ENCODE results near the gene CTIF. TPM values are rescaled to one million over a fixed set of nuclear protein-coding genes. Genes with fewer than 3 reads are reported as not detected.

The CTIF gene
- total RNA-seq, 1 donor from 2014 or later, result 15.0 TPM

GRCh38 chr18:48597110-48597509 lies 58.3 kb downstream of the CTIF start:
- no peak overlapping the region for H3K4me3 ChIP-seq (ENCODE audit: low read depth, low read length)
- peak; percentile 89 for DNase-seq (ENCODE audit: low read depth)
- no peaks in the 10 kb centered on the region for H3K27me3 ChIP-seq (ENCODE audit: control insufficient read depth, insufficient read depth, low read length)
- peaks cover 5% of the 10 kb centered on the region for H3K36me3 ChIP-seq (ENCODE audit: control insufficient read depth, insufficient read depth, low read length)
- TF ChIP-seq CTCF (IDR thresholded peaks at IDR 0.05; ENCODE audit: insufficient read depth, low read length, severe bottlenecking), result no peak
- FAIRE-seq, result no peak

- DNase-seq (ENCODE audit: low read depth) (no peak), FAIRE-seq (no peak)
- Histone ChIP-seq H3K27me3 (ENCODE audit: control insufficient read depth, insufficient read depth, low read length) (no peaks in the 10 kb centered on the region), H3K4me3 (ENCODE audit: low read depth, low read length) (no peak overlapping the region), H3K36me3 (ENCODE audit: control insufficient read depth, insufficient read depth, low read length) (peaks cover 3% of the 10 kb centered on the region)
- no peak for TF ChIP-seq CTCF (IDR thresholded peaks at IDR 0.05; ENCODE audit: insufficient read depth, low read length, severe bottlenecking)
These were observed 58.8 kb downstream of the CTIF start for GRCh38 chr18:48597671-48598070.

- Histone ChIP-seq H3K36me3 (ENCODE audit: control insufficient read depth, insufficient read depth, low read length) (peaks cover under 1% of the 10 kb centered on the region), H3K4me3 (ENCODE audit: low read depth, low read length) (no peak overlapping the region), H3K27me3 (ENCODE audit: control insufficient read depth, insufficient read depth, low read length) (no peaks in the 10 kb centered on the region)
- DNase-seq (ENCODE audit: low read depth) (no peak), FAIRE-seq (no peak)
- TF ChIP-seq CTCF (IDR thresholded peaks at IDR 0.05; ENCODE audit: insufficient read depth, low read length, severe bottlenecking), result no peak
These were observed 60.6 kb downstream of the CTIF start for GRCh38 chr18:48599391-48599790.

- DNase-seq (ENCODE audit: low read depth), result no peak
- Histone ChIP-seq H3K4me3 (ENCODE audit: low read depth, low read length) (no peak overlapping the region), H3K36me3 (ENCODE audit: control insufficient read depth, insufficient read depth, low read length) (no peaks in the 10 kb centered on the region), H3K27me3 (ENCODE audit: control insufficient read depth, insufficient read depth, low read length) (no peaks in the 10 kb centered on the region)
- no peak for FAIRE-seq
- TF ChIP-seq CTCF (IDR thresholded peaks at IDR 0.05; ENCODE audit: insufficient read depth, low read length, severe bottlenecking), result no peak
These were observed 61.2 kb downstream of the CTIF start for GRCh38 chr18:48600046-48600445.

- DNase-seq (ENCODE audit: low read depth) (no peak), FAIRE-seq (peak; percentile 60)
These were observed 61.7 kb downstream of the CTIF start for GRCh38 chr18:48600456-48601090.

More at GRCh38 chr18:48600456-48601090, 61.7 kb downstream of the CTIF start:
- no peak for TF ChIP-seq CTCF (IDR thresholded peaks at IDR 0.05; ENCODE audit: insufficient read depth, low read length, severe bottlenecking)
- Histone ChIP-seq H3K36me3 (ENCODE audit: control insufficient read depth, insufficient read depth, low read length) (no peaks in the 10 kb centered on the region), H3K27me3 (ENCODE audit: control insufficient read depth, insufficient read depth, low read length) (no peaks in the 10 kb centered on the region), H3K4me3 (ENCODE audit: low read depth, low read length) (no peak overlapping the region)
